Keratinocyte (primary cell): ENCODE measurements around the gene SULT1B1. TPM values are rescaled to one million over a fixed set of nuclear protein-coding genes. Genes with fewer than 3 reads are reported as not detected.

Source experiments
- DNase-seq: peaks from one replicate; pipeline ENCODE4 v3.0.0-alpha.2; 2011; ENCODE audit warnings: low read depth, missing footprints, low spot score
- FAIRE-seq: peaks from 2 replicates; lab custom pipeline; 2011; peaks lifted over from hg19 to GRCh38; lab: Jason Lieb, UNC
- H2AFZ ChIP-seq: 2 replicates; pipeline ENCODE4 v1.6.0; 2012; ENCODE audit warnings: low read length, control low read depth, inconsistent platforms; ENCODE audit not compliant: control insufficient read depth
- H3K27ac ChIP-seq: 2 replicates; pipeline ENCODE4 v1.5.1; 2011; ENCODE audit warnings: low read length; ENCODE audit not compliant: control insufficient read depth, insufficient read depth
- H3K27me3 ChIP-seq: 3 replicates; pipeline ENCODE4 v1.6.0; 2011; ENCODE audit warnings: low read length; ENCODE audit not compliant: control insufficient read depth, insufficient read depth; ENCODE audit errors: extremely low read depth
- H3K36me3 ChIP-seq, 2 experiments: 2 replicates in 1 of 2; 3 replicates in 1 of 2; pipeline ENCODE4 v1.5.1; 2011; ENCODE audit warnings: low read length in 2 of 2, mild to moderate bottlenecking in 1 of 2; ENCODE audit not compliant: control insufficient read depth in 2 of 2, insufficient read depth in 2 of 2; ENCODE audit errors: extremely low read depth in 1 of 2
- H3K4me1 ChIP-seq: 3 replicates; pipeline ENCODE4 v1.5.1; 2011; ENCODE audit warnings: low read length; ENCODE audit not compliant: control insufficient read depth, insufficient read depth; ENCODE audit errors: extremely low read depth
- H3K4me2 ChIP-seq: 3 replicates; pipeline ENCODE4 v1.6.0; 2011; ENCODE audit warnings: low read depth, low read length; ENCODE audit not compliant: control insufficient read depth, insufficient read depth; ENCODE audit errors: extremely low read depth
- H3K4me3 ChIP-seq, 3 experiments: fragments of 200-600 bp in 1 of 3; sonication (generic) in 1 of 3; 2 replicates in 2 of 3; 3 replicates in 1 of 3; pipeline ENCODE4 v1.5.1; 2011 to 2016; ENCODE audit warnings: low read length in 3 of 3, mild to moderate bottlenecking in 3 of 3, control low read depth in 2 of 3, inconsistent platforms in 1 of 3, low read depth in 1 of 3, mixed read lengths in 1 of 3, mixed run types in 1 of 3, moderate library complexity in 1 of 3; ENCODE audit not compliant: control insufficient read depth in 2 of 3, insufficient read depth in 2 of 3; ENCODE audit errors: extremely low read depth in 1 of 3
- H3K79me2 ChIP-seq: 2 replicates; pipeline ENCODE4 v1.6.0; 2012; ENCODE audit warnings: low read length; ENCODE audit not compliant: control insufficient read depth, insufficient read depth
- H3K9ac ChIP-seq: 3 replicates; pipeline ENCODE4 v1.6.0; 2011; ENCODE audit warnings: low read length; ENCODE audit not compliant: control insufficient read depth, insufficient read depth; ENCODE audit errors: extremely low read depth
- H3K9me1 ChIP-seq: 3 replicates; pipeline ENCODE4 v1.6.0; 2011; ENCODE audit warnings: low read length; ENCODE audit not compliant: control insufficient read depth, insufficient read depth; ENCODE audit errors: extremely low read depth
- H3K9me3 ChIP-seq: 2 replicates; pipeline ENCODE4 v1.5.1; 2012; ENCODE audit warnings: low read depth, low read length; ENCODE audit not compliant: control insufficient read depth
- H4K20me1 ChIP-seq: 3 replicates; pipeline ENCODE4 v1.6.0; 2011; ENCODE audit warnings: low read length; ENCODE audit not compliant: control insufficient read depth, insufficient read depth; ENCODE audit errors: extremely low read depth
- EZH2 ChIP-seq: IDR thresholded peaks from one replicate; pipeline ENCODE4 v1.6.1; 2012; ENCODE audit warnings: inconsistent platforms, mild to moderate bottlenecking, low read length, moderate library complexity
- dilution Hi-C: fragments of 300-500 bp; cut with MboI; formaldehyde crosslinking; loops from one replicate; pipeline ENCODE4 v1.7.0; 2020; ENCODE audit warnings: low sequenced_read_pairs; ENCODE audit not compliant: extremely low pct_ligation_motif_present
- polyA plus RNA-seq, 5 experiments: library from polyadenylated mRNA; depleted of rRNA in 3 of 5; stranded (reverse) in 3 of 5; stranded (forward) in 1 of 5; unstranded in 1 of 5; fragments of >200 nt; gene quantifications; 1 replicate in 1 of 5; 2 replicates in 3 of 5; 3 replicates in 1 of 5; pipeline versions ENCODE4 v1.2.1 to v1.2.3, GENCODE V29; 2011 to 2012; ENCODE audit warnings: missing spikeins in 2 of 5, low read depth in 1 of 5, low replicate concordance in 1 of 5
- TF ChIP-seq, protein P1 (sequence below), 3 experiments: IDR thresholded peaks in 1 of 3; conservative IDR thresholded peaks in 1 of 3; optimal IDR thresholded peaks in 1 of 3; 2 replicates in 2 of 3; 3 replicates in 1 of 3; pipeline versions ENCODE3 to v1.5.1; 2011; ENCODE audit warnings: low read length in 3 of 3, mild to moderate bottlenecking in 3 of 3, moderate library complexity in 2 of 3, control low read depth in 1 of 3, inconsistent platforms in 1 of 3; ENCODE audit not compliant: insufficient read depth in 2 of 3; ENCODE audit errors: extremely low read depth in 1 of 3

The SULT1B1 gene
- polyA plus RNA-seq, 1 donor (not counting 4 experiments of a cell fraction or from before 2014, with no cell fraction given) = 0.39 TPM

GRCh38 chr4:69684804-69685203 is 75.6 kb downstream of the SULT1B1 start:
- H4K20me1 ChIP-seq = no peaks in the 10 kb centered on the region
- H3K4me3 ChIP-seq = no peak overlapping the region
- no peaks in the 10 kb centered on the region for H3K79me2 ChIP-seq
- no peaks in the 10 kb centered on the region for H3K9me3 ChIP-seq
- dilution Hi-C loops = no loop called here
- TF ChIP-seq, protein P1, sequence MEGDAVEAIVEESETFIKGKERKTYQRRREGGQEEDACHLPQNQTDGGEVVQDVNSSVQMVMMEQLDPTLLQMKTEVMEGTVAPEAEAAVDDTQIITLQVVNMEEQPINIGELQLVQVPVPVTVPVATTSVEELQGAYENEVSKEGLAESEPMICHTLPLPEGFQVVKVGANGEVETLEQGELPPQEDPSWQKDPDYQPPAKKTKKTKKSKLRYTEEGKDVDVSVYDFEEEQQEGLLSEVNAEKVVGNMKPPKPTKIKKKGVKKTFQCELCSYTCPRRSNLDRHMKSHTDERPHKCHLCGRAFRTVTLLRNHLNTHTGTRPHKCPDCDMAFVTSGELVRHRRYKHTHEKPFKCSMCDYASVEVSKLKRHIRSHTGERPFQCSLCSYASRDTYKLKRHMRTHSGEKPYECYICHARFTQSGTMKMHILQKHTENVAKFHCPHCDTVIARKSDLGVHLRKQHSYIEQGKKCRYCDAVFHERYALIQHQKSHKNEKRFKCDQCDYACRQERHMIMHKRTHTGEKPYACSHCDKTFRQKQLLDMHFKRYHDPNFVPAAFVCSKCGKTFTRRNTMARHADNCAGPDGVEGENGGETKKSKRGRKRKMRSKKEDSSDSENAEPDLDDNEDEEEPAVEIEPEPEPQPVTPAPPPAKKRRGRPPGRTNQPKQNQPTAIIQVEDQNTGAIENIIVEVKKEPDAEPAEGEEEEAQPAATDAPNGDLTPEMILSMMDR (optimal IDR thresholded peaks at IDR 0.05 in 1 of 3, IDR thresholded peaks at IDR 0.05 in 1 of 3, conservative IDR thresholded peaks at IDR 0.05 in 1 of 3; ENCODE audit: extremely low read depth in 1 of 3, insufficient read depth in 2 of 3, low read length in 3 of 3) = no peak
- TF ChIP-seq EZH2 = no peak
- H3K9ac ChIP-seq = no peak overlapping the region
- no peak overlapping the region for H3K27ac ChIP-seq
- no peaks in the 10 kb centered on the region for H3K9me1 ChIP-seq
- H3K36me3 ChIP-seq = no peaks in the 10 kb centered on the region
- no peaks in the 10 kb centered on the region for H3K27me3 ChIP-seq
- DNase-seq = no peak
- H2AFZ ChIP-seq = no peak overlapping the region
- FAIRE-seq = no peak
- no peaks in the 10 kb centered on the region for H3K4me1 ChIP-seq
- no peak overlapping the region for H3K4me2 ChIP-seq

Other genes with a start within 250 kb of the SULT1B1 start
- not detected in 3 replicates for gene UGT2A2, start 121.0 kb downstream of the SULT1B1 start, polyA plus RNA-seq
- not detected in 3 replicates for gene UGT2A1, start 107.4 kb downstream of the SULT1B1 start, polyA plus RNA-seq
- gene SULT1E1, start 99.5 kb upstream of the SULT1B1 start, polyA plus RNA-seq = 1.2 to 4.6 TPM (median 4.5 TPM) in 3 replicates
- gene CSN1S1, start 170.4 kb upstream of the SULT1B1 start, polyA plus RNA-seq = not detected in 3 replicates
- not detected in 3 replicates for gene CSN2, start 205.1 kb upstream of the SULT1B1 start, polyA plus RNA-seq
- not detected in 3 replicates for gene STATH, start 235.3 kb upstream of the SULT1B1 start, polyA plus RNA-seq